ENCODE results near the gene CLUH. TPM values are rescaled to one million over a fixed set of nuclear protein-coding genes. Genes with fewer than 3 reads are reported as not detected.
"Not testable (repeated sequence)": the region's sequence is repeated elsewhere in the genome, so short reads cannot be mapped to it uniquely, and the experiment has no call there.

The CLUH gene
- total and polyA plus RNA-seq, 2 experiments from 2014 or later = 16.3 to 32.7 TPM

DNA sequence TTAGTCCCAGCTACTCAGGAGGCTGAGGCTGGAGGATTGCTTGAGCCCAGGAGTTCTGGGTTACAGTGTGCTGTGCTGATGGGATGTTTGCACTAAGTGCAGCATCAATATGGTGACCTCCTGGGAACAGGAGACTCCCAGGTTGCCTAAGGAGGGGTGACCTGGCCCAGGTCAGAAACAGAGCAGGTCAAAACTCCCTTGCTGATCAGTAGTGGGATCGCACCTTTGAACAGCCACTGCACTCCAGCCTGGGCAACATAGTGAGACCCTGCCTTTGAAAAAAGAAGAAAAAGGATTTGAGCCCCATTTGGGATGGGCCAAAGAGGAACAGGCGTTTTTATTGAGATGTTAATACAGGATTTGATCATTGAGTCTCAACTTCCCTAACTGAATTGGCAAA lies 30.6 kb downstream of the CLUH start:
- Histone ChIP-seq H3K9me2 (ENCODE audit: insufficient read depth) (no peaks in the 10 kb centered on the region), H3K9ac (no peak overlapping the region), H3K79me2 (ENCODE audit: insufficient read depth) (peaks cover 68% of the 10 kb centered on the region), H3K4me2 (ENCODE audit: unreplicated experiment) (no peak overlapping the region), H3K27me3 (replicated peaks; ENCODE audit: insufficient read depth) (no peaks in the 10 kb centered on the region), H2AFZ (no peak overlapping the region), H3K27ac (no peak overlapping the region), H3K4me1 (ENCODE audit: insufficient read depth) (peaks cover 2% of the 10 kb centered on the region; the same call in 1 of the 2 replicates), H4K20me1 (ENCODE audit: insufficient read depth) (0 out of 2 replicates have a peak, but pooled peaks cover 5% of the 10 kb centered on the region), H3K36me3 (ENCODE audit: low read depth) (peaks cover 73% of the 10 kb centered on the region), H3K9me3 (ENCODE audit: low read depth) (no peaks in the 10 kb centered on the region), H3F3A (ENCODE audit: insufficient read depth) (peaks cover 43% of the 10 kb centered on the region), H3K4me3 (no peak overlapping the region)
- no peak for DNase-seq
- WGBS, 2 experiments (ENCODE audit: low coverage in 1 of 2, low lambda C conversion rate in 2 of 2, missing lambda C conversion rate in 2 of 2) = 98 to 99% methylated on average over 2 of the region's 2 CpGs
- TF ChIP-seq EZH2phosphoT487 (IDR thresholded peaks at IDR 0.05; ENCODE audit: insufficient read depth, low read depth) (no peak), EZH2 (IDR thresholded peaks at IDR 0.05; ENCODE audit: insufficient read depth, poor library complexity, severe bottlenecking) (no peak)
- in situ Hi-C loops (cut with MboI) = no loop called here

DNA sequence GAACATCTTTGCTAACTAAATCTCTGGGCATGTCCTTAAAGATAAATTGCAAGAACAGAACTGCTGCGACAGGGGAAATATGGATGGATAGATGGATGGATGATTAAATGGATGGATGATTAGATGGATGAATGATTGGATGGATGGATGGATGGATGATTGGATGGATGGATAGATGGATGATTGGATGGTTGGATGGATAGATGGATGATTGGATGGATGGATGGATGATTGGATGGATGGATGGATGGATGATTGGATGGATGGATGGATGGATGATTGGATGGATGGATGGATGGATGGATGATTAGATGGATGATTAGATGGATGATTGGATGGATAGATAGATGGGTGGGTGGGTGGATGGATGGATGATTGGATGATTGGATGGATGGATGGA lies 32.3 kb downstream of the CLUH start:
- H3K27me3 ChIP-seq (replicated peaks; ENCODE audit: insufficient read depth); DNase-seq; H3K27ac ChIP-seq; H3K4me3 ChIP-seq; H3K4me2 ChIP-seq (ENCODE audit: unreplicated experiment); H2AFZ ChIP-seq; H4K20me1 ChIP-seq (ENCODE audit: insufficient read depth); H3K4me1 ChIP-seq (ENCODE audit: insufficient read depth); in situ Hi-C loops (cut with MboI); H3K9me3 ChIP-seq (ENCODE audit: low read depth); H3K9ac ChIP-seq; H3K9me2 ChIP-seq (ENCODE audit: insufficient read depth): not testable (repeated sequence)
- peaks cover 78% of the 10 kb centered on the region for H3K36me3 ChIP-seq (ENCODE audit: low read depth)
- WGBS, 2 experiments (ENCODE audit: low coverage in 1 of 2, low lambda C conversion rate in 2 of 2, missing lambda C conversion rate in 2 of 2) = 98 to 100% methylated on average over 1 of the region's 1 CpG
- H3K79me2 ChIP-seq (ENCODE audit: insufficient read depth) = peaks cover 82% of the 10 kb centered on the region
- peaks cover 43% of the 10 kb centered on the region; the same call in 1 of the 2 replicates for H3F3A ChIP-seq (ENCODE audit: insufficient read depth)

DNA sequence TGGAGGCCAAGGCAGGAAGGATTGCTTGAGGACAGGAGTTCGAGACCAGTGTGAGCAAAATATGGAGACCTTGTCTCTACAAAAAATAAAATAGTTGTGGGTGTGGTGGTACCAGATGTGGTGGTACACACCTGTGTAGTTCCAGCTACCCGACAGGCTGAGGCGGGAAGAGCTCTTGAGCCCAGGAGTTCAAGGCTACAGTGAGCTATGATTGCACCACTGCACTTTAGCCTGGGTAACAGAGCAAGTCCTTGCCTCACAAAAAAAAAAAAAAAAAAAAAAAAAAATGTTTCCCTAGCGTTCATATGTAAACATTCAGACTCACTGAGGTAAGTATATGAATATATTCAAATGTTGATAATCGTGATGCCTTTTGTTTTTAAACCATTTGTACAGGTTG lies 39.5 kb downstream of the CLUH start:
- Histone ChIP-seq H3K9ac (no peak overlapping the region), H4K20me1 (ENCODE audit: insufficient read depth) (0 out of 2 replicates have a peak, but pooled peaks cover 3% of the 10 kb centered on the region), H3K9me2 (ENCODE audit: insufficient read depth) (no peaks in the 10 kb centered on the region), H3K36me3 (ENCODE audit: low read depth) (peaks cover 78% of the 10 kb centered on the region), H3K4me3 (no peak overlapping the region), H3K9me3 (ENCODE audit: low read depth) (no peaks in the 10 kb centered on the region), H3K27me3 (replicated peaks; ENCODE audit: insufficient read depth) (no peaks in the 10 kb centered on the region), H2AFZ (no peak overlapping the region), H3K79me2 (ENCODE audit: insufficient read depth) (peaks cover 98% of the 10 kb centered on the region), H3K4me1 (ENCODE audit: insufficient read depth) (no peaks in the 10 kb centered on the region), H3F3A (ENCODE audit: insufficient read depth) (peaks cover 34% of the 10 kb centered on the region), H3K27ac (no peak overlapping the region), H3K4me2 (ENCODE audit: unreplicated experiment) (no peak overlapping the region)
- 95 to 96% methylated on average over 5 of the region's 5 CpGs for WGBS, 2 experiments (ENCODE audit: low coverage in 1 of 2, low lambda C conversion rate in 2 of 2, missing lambda C conversion rate in 2 of 2)
- DNase-seq = no peak
- in situ Hi-C loops (cut with MboI) = no loop called here
- TF ChIP-seq EZH2 (IDR thresholded peaks at IDR 0.05; ENCODE audit: insufficient read depth, poor library complexity, severe bottlenecking) (no peak), EZH2phosphoT487 (IDR thresholded peaks at IDR 0.05; ENCODE audit: insufficient read depth, low read depth) (no peak)

DNA sequence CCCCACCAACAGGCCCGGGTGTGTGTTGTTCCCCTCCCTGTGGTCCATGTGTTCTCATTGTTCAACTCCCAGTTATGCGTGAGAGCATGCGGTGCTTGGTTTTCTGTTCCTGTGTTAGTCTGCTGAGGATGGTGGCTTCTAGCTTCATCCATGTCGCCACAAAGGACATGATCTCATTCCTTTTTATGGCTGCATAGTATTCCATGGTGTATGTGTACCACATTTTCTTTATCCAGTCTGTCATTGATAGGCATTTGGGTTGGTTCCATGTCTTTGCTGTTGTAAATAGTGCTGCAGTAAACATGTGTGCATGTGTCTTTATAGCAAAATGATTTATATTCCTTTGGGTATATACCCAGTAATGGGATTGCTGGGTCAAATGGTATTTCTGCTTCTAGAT lies 51.2 kb downstream of the CLUH start:
- Histone ChIP-seq H3F3A (ENCODE audit: insufficient read depth) (peaks cover 25% of the 10 kb centered on the region), H3K79me2 (ENCODE audit: insufficient read depth) (peaks cover 100% of the 10 kb centered on the region), H4K20me1 (ENCODE audit: insufficient read depth) (peaks cover 33% of the 10 kb centered on the region)
- H3K27ac ChIP-seq; in situ Hi-C loops (cut with MboI); H3K4me3 ChIP-seq; H3K4me2 ChIP-seq (ENCODE audit: unreplicated experiment); H3K27me3 ChIP-seq (replicated peaks; ENCODE audit: insufficient read depth); DNase-seq; H3K4me1 ChIP-seq (ENCODE audit: insufficient read depth); H3K9me2 ChIP-seq (ENCODE audit: insufficient read depth); H3K9ac ChIP-seq; H3K36me3 ChIP-seq (ENCODE audit: low read depth); H2AFZ ChIP-seq; H3K9me3 ChIP-seq (ENCODE audit: low read depth): not testable (repeated sequence)
- 98 to 100% methylated on average over 3 to 4 of the region's 4 CpGs for WGBS, 2 experiments (ENCODE audit: low coverage in 1 of 2, low lambda C conversion rate in 2 of 2, missing lambda C conversion rate in 2 of 2)

DNA sequence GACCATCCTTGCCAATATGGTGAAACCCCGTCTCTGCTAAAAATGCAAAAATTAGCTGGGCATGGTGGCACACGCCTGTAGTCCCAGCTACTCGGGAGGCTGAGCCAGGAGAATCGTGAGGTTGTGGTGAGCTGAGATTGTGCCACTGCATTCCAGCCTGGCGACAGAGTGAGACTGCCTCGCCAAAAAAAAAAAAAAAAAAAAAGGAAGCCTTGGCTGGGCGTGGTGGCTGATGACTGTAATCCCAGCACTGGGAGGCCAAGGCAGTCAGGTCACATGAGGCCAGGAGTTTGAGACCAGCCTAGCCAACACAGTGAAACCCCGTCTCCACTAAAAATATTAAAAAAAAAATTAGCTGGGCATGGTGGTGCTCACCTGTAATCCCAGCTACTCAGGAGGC lies 52.2 kb downstream of the CLUH start:
- H3K4me1 ChIP-seq (ENCODE audit: insufficient read depth) = not testable (repeated sequence)
- DNase-seq = peak; percentile 73
- peaks cover 36% of the 10 kb centered on the region for H4K20me1 ChIP-seq (ENCODE audit: insufficient read depth)

More for the DNA sequence above, 52.2 kb downstream of the CLUH start:
- Histone ChIP-seq H3K9ac (peak overlapping the region; percentile 45; the same call in 1 of the 2 replicates), H3K27ac (peak overlapping the region; percentile 67), H3F3A (ENCODE audit: insufficient read depth) (peaks cover 25% of the 10 kb centered on the region), H3K79me2 (ENCODE audit: insufficient read depth) (peaks cover 100% of the 10 kb centered on the region)
- H3K27me3 ChIP-seq (replicated peaks; ENCODE audit: insufficient read depth); H3K4me3 ChIP-seq; H3K36me3 ChIP-seq (ENCODE audit: low read depth); H3K9me3 ChIP-seq (ENCODE audit: low read depth); in situ Hi-C loops (cut with MboI); H3K4me2 ChIP-seq (ENCODE audit: unreplicated experiment); H3K9me2 ChIP-seq (ENCODE audit: insufficient read depth); H2AFZ ChIP-seq: not testable (repeated sequence)
- WGBS, 2 experiments (ENCODE audit: low coverage in 1 of 2, low lambda C conversion rate in 2 of 2, missing lambda C conversion rate in 2 of 2) = 28 to 31% methylated on average over 8 of the region's 8 CpGs
